Suppressor macrophage treated with lipopolysaccharide for 4 hours (primary cell): Measurements from ENCODE around the gene OR7E24.
"Not testable (repeated sequence)": the region's sequence is repeated elsewhere in the genome, so short reads cannot be mapped to it uniquely, and the experiment has no call there.

Experiments used
- DNase-seq: peaks from one replicate; pipeline ENCODE4 v3.0.0-alpha.2; 2020

The OR7E24 gene

DNA sequence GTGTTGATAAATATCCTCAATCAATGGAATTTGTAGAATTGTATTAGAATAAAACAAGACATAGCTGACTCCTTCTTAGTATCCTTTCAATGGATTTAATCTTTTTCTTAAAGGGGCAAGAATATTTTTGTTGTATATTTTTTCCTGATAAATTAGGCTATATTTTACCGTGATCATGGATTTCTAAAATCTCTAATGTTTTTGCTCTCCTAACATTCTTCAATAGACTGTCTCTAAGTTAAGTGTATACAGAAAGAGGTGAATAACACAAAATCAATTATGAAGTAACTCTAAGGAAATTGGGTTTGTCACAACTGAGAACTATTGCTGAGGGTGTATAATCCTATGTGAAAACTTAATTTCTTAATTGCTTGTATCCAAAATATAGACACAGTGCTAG is at the start of gene OR7E24:
OR7E24 (plus strand) TSS at position 301 of the 400 bp plus-strand sequence. CDS start 114 bp downstream, outside the sequence.
- no peak for DNase-seq

DNA sequence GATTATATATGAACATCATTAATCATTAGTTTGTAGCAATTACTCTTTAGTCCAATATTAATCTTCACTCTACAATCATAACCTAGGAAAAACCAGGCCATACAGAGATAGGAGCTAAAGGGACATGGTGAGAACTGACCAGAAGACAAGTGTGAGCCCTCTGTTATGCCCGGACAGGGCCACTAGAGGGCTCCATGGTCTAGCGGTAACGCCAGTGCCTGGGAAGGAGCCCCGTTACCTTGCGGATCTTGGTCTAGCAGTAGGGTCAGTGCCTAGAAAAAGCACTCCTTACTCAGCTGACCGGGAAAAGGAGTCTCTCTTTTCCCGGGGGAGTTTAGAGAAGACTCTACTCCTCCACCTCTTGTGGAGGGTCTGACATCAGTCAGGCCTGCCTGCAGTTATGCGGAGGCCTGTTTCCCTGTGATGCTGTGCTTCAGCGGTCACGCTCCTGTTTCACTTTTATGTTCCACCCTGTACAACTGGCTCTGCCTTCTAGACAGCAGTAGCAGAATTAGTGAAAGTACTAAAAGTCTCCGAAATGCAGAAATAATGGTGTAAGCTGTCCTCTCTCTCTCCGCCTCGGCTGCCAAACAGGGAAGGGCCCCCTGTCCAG is 45.1 kb upstream of the OR7E24 start:
- peak; percentile 66 for DNase-seq

DNA sequence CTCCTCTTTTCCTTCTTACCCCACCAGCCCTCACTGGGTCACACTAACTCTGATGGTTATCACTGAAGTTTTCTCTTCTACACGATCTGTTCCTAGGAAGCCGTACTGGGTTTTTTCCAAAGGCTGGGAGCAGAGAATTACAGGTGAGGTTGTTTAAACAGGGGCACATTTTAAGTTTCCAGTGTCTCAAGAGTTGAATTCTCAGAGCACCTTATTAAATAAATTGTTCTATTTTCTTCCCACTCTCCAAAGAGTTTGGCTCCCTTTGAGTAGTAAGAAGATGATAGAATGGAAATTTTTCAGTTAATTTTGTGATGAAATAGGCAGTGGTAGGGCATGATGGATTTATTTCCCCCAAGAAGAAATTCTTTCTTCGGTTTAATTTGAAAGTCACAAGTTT is 31.2 kb upstream of the OR7E24 start, which contains the start of gene OR7D4:
OR7D4 (minus strand) TSS at position 101 of the 400 bp plus-strand sequence. CDS start 4,752 bp downstream, outside the sequence.
- no peak for DNase-seq

DNA sequence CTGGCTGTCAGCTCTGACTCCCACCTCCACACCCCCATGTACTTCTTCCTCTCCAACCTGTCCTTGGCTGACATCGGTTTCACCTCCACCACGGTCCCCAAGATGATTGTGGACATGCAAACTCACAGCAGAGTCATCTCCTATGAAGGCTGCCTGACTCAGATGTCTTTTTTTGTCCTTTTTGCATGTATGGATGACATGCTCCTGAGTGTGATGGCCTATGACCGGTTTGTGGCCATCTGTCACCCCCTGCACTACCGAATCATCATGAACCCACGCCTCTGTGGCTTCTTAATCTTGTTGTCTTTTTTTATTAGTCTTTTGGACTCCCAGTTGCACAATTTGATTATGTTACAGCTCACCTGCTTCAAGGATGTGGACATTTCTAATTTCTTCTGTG is 506 bp downstream of the OR7E24 start:
- DNase-seq, result no peak

DNA sequence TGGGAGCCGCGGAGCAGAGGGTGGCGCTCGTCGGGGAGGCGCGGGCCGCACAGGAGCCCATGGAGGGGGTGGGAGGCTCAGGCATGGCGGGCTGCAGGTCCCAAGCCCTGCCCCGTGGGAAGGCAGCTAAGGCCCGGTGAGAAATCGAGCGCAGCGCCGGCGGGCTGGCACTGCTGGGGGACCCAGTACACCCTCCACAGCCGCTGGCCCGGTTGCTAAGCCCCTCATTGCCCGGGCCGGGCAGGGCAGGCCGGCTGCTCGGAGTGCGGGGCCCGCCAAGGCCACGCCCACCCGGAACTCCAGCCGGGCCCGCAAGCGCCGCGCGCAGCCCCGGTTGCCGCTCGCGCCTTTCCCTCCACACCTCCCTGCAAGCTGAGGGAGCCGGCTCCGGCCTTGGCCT is 32.8 kb downstream of the OR7E24 start:
- DNase-seq, result not testable (repeated sequence)

DNA sequence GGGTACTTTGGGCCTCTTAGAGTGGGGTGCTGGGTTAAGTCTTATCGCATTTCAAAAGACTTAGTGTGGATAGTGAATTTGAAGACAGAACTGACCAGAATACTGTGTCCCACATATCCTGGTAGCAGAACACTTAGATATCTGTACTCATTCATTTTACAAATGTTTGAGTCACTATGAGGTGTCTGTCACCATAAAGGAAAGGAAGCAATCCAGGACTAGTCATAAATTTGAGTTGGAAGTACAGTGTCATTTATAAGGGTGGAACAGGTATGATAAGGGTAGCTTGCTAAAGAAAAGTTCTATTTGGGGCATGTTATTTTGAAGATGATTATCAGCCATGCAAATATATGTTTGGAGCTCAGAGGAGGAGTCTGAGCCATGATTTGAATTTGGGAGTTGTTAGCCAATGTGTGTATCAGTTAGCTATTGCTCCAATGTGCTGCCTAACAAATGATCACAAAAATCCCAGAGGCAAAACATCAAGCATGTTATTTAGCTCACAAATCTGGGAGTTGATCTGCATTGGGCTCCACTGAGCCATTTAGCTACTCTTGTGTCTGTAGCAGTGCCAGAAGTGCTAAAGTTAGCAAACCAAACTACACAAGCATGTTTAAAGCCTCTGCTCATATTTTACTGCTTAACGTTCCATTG is 38.6 kb downstream of the OR7E24 start:
- no peak for DNase-seq

DNA sequence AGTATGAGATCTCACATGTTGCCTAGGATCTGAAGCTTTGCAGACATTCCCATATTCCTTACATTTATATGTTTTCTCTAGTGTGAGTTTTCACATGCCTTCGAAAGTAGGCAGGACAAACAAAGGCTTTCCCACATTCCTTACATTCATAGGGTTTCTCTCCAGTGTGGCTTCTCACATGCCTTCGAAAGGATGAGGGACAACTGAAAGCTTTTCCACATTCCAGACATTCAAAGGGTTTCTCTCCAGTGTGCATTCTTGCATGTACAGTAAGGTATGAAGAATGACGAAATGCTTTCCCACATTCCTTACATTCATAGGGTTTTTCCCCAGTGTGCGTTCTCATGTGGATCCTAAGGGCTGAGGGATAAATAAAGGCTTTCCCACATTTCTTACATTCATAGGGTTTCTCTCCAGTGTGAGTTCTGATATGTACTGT is 44.7 kb downstream of the OR7E24 start:
- no peak for DNase-seq

DNA sequence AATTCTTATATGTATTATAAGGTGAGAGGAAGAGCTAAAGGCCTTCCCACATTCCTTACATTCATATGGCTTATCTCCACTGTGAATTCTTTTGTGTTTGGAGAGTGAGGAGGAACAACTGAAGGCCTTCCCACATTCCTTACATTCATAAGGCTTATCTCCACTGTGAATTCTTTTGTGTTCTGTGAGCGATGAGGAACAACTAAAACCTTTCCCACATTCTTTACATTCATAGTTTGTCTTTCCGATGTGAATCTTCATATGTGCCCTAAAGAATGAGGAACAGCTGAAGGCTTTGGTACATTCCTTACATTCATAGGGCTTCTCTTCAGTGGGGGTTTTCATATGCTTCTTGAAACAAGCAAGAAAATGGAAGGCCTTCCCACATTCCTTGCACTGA is 45.6 kb downstream of the OR7E24 start:
- no peak for DNase-seq
